Caco-2 (cell line): ENCODE data around the gene RBM43. TPM values are rescaled to one million over a fixed set of nuclear protein-coding genes. Genes with fewer than 3 reads are reported as not detected.
A peak's percentile ranks its signal among the peaks of the same experiment; 100 is the strongest.

ENCODE experiments used
- BruUV-seq: library from RNA; stranded (reverse); fragments of 400-500 nt; replicated peaks from 2 replicates; lab custom pipeline; 2021; lab: Mats Ljungman, UMichigan
- CTCF ChIA-PET: fragments of 300-600 bp; sonication (Branson Sonifier 250); formaldehyde crosslinking; loops from one replicate; lab custom pipeline; 2022; ENCODE audit warnings: antibody characterized with exemption; lab: Charles Lee
- POLR2A ChIA-PET: fragments of 300-600 bp; sonication (Branson Sonifier 250); formaldehyde crosslinking; loops from one replicate; lab custom pipeline; 2022; ENCODE audit warnings: antibody characterized with exemption; lab: Charles Lee
- DNase-seq, 2 experiments: peaks; one replicate each; pipeline versions ENCODE4 v3.0.0 to v3.0.0-alpha.2; 2020 to 2022
- H3K27me3 ChIP-seq: replicated peaks from 2 replicates; pipeline ENCODE4 v1.6.0; 2011; ENCODE audit warnings: low read length; ENCODE audit not compliant: control insufficient read depth, insufficient read depth
- H3K36me3 ChIP-seq: 2 replicates; pipeline ENCODE4 v1.5.1; 2011; ENCODE audit warnings: low read length; ENCODE audit not compliant: control insufficient read depth, insufficient read depth
- H3K4me1 ChIP-seq: fragments of 250-450 bp; sonication (Bioruptor Pico); 2 replicates; pipeline ENCODE4 v1.5.1; 2020; ENCODE audit warnings: mild to moderate bottlenecking
- H3K4me3 ChIP-seq: 2 replicates; pipeline ENCODE4 v1.5.1; 2011; ENCODE audit warnings: low read depth, mild to moderate bottlenecking, control low read depth, low read length
- H3K9me3 ChIP-seq: fragments of 250-450 bp; sonication (Bioruptor Pico); 2 replicates; pipeline ENCODE4 v1.5.1; 2020; ENCODE audit warnings: mild to moderate bottlenecking, moderate library complexity
- H3K27ac Mint-ChIP-seq: one replicate; pipeline ENCODE4 v1.8.0; 2022; ENCODE audit warnings: mixed read lengths; ENCODE audit not compliant: unreplicated experiment
- H3K27me3 Mint-ChIP-seq: one replicate; pipeline ENCODE4 v1.8.0; 2022; ENCODE audit warnings: mixed read lengths; ENCODE audit not compliant: insufficient read depth, unreplicated experiment
- H3K36me3 Mint-ChIP-seq: one replicate; pipeline ENCODE4 v1.8.0; 2022; ENCODE audit warnings: mild to moderate bottlenecking, mixed read lengths; ENCODE audit not compliant: insufficient read depth, unreplicated experiment
- H3K4me1 Mint-ChIP-seq: one replicate; pipeline ENCODE4 v1.8.0; 2022; ENCODE audit warnings: low read depth, mixed read lengths; ENCODE audit not compliant: unreplicated experiment
- H3K4me3 Mint-ChIP-seq: one replicate; pipeline ENCODE4 v1.8.0; 2022; ENCODE audit warnings: mild to moderate bottlenecking, moderate library complexity, mixed read lengths; ENCODE audit not compliant: unreplicated experiment
- H3K9me3 Mint-ChIP-seq: one replicate; pipeline ENCODE4 v1.8.0; 2022; ENCODE audit warnings: mixed read lengths; ENCODE audit not compliant: unreplicated experiment
- CTCF ChIP-seq, 2 experiments: fragments of 200-600 bp in 1 of 2; IDR thresholded peaks; 1 replicate in 1 of 2; 2 replicates in 1 of 2; pipeline versions ENCODE4 v1.5.1 to v1.8.0; 2011 to 2022; ENCODE audit warnings: antibody characterized with exemption in 1 of 2, control low read depth in 1 of 2, inconsistent platforms in 1 of 2, low read depth in 1 of 2, low read length in 1 of 2, mild to moderate bottlenecking in 1 of 2, moderate library complexity in 1 of 2; ENCODE audit not compliant: insufficient read depth in 1 of 2, severe bottlenecking in 1 of 2, unreplicated experiment in 1 of 2
- intact Hi-C: fragments of 100-400 bp; cut with micrococcal nuclease; formaldehyde crosslinking; loops from one replicate; pipeline ENCODE4 v1.10.0; 2022; ENCODE audit not compliant: unreplicated experiment
- total RNA-seq: library from RNA; stranded (reverse); gene quantifications from 2 replicates; pipeline ENCODE4 v1.2.3, GENCODE V29; 2022

Gene RBM43
- total RNA-seq, 1 experiment from 2014 or later, result 1.4 TPM

GRCh38 chr2:151260573-151261230, 961 bp downstream of the RBM43 start:
- 0 out of 2 replicates have a peak, but pooled peaks cover 5% of the 10 kb centered on the region for H3K4me1 ChIP-seq
- TF ChIP-seq CTCF (IDR thresholded peaks at IDR 0.05; ENCODE audit: insufficient read depth in 1 of 2, low read depth in 1 of 2, low read length in 1 of 2, severe bottlenecking in 1 of 2, unreplicated experiment in 1 of 2), result no peak
- no peaks in the 10 kb centered on the region for H3K9me3 ChIP-seq
- intact Hi-C loops, result loop anchor here (10.0 kb wide), 1 partner anchor 154 kb away; no protein-coding TSS in a partner anchor
- peak overlapping the region; percentile 80 for H3K4me3 Mint-ChIP-seq
- H3K9me3 Mint-ChIP-seq, result no peaks in the 10 kb centered on the region
- H3K27ac Mint-ChIP-seq, result peak overlapping the region; percentile 63
- H3K36me3 Mint-ChIP-seq, result no peaks in the 10 kb centered on the region
- DNase-seq, result no peak
- H3K27me3 Mint-ChIP-seq, result peaks cover 5% of the 10 kb centered on the region
- no peaks in the 10 kb centered on the region for H3K36me3 ChIP-seq
- H3K4me3 ChIP-seq, result peak overlapping the region; percentile 66
- peaks cover 22% of the 10 kb centered on the region for H3K4me1 Mint-ChIP-seq
- no peaks in the 10 kb centered on the region for H3K27me3 ChIP-seq
- ChIA-PET POLR2A (no interaction called here), CTCF (interaction anchor here (0.5 kb wide), 1 partner anchor 1117 kb away, joined by 5 read pairs; no protein-coding TSS in a partner anchor)
- BruUV-seq, result TSS peak; percentile 61

GRCh38 chr2:151258121-151258520, 3.5 kb downstream of the RBM43 start:
- no peaks in the 10 kb centered on the region for H3K9me3 ChIP-seq
- H3K4me1 Mint-ChIP-seq, result peaks cover 12% of the 10 kb centered on the region
- BruUV-seq, result no TSS peak
- H3K36me3 ChIP-seq, result no peaks in the 10 kb centered on the region
- H3K27me3 Mint-ChIP-seq, result no peaks in the 10 kb centered on the region
- no peak overlapping the region for H3K27ac Mint-ChIP-seq
- H3K27me3 ChIP-seq, result no peaks in the 10 kb centered on the region
- ChIA-PET POLR2A (no interaction called here), CTCF (no interaction called here)
- H3K9me3 Mint-ChIP-seq, result no peaks in the 10 kb centered on the region
- no peak overlapping the region for H3K4me3 Mint-ChIP-seq
- 0 out of 2 replicates have a peak, but pooled peaks cover 5% of the 10 kb centered on the region for H3K4me1 ChIP-seq
- DNase-seq, result no peak
- no peak overlapping the region for H3K4me3 ChIP-seq
- no peaks in the 10 kb centered on the region for H3K36me3 Mint-ChIP-seq
- no peak for TF ChIP-seq CTCF (IDR thresholded peaks at IDR 0.05; ENCODE audit: insufficient read depth in 1 of 2, low read depth in 1 of 2, low read length in 1 of 2, severe bottlenecking in 1 of 2, unreplicated experiment in 1 of 2)
- intact Hi-C loops, result no loop called here

- Histone ChIP-seq H3K9me3 (no peaks in the 10 kb centered on the region; the same call in 1 of the 2 replicates), H3K27me3 (no peaks in the 10 kb centered on the region), H3K36me3 (no peaks in the 10 kb centered on the region), H3K4me3 (no peak overlapping the region), H3K4me1 (no peaks in the 10 kb centered on the region)
- ChIA-PET POLR2A (no interaction called here), CTCF (no interaction called here)
- no peak overlapping the region for H3K4me3 Mint-ChIP-seq
- no peaks in the 10 kb centered on the region for H3K27me3 Mint-ChIP-seq
- BruUV-seq, result no TSS peak
- TF ChIP-seq CTCF (IDR thresholded peaks at IDR 0.05; ENCODE audit: insufficient read depth in 1 of 2, low read depth in 1 of 2, low read length in 1 of 2, severe bottlenecking in 1 of 2, unreplicated experiment in 1 of 2), result no peak
- H3K27ac Mint-ChIP-seq, result no peak overlapping the region
- no peak for DNase-seq
- no peaks in the 10 kb centered on the region for H3K4me1 Mint-ChIP-seq
- peaks cover 10% of the 10 kb centered on the region for H3K9me3 Mint-ChIP-seq
- intact Hi-C loops, result no loop called here
- no peaks in the 10 kb centered on the region for H3K36me3 Mint-ChIP-seq
These were observed 9.0 kb downstream of the RBM43 start for GRCh38 chr2:151252646-151253045.
